Measurements from ENCODE around the gene MIF4GD. TPM values are rescaled to one million over a fixed set of nuclear protein-coding genes. Genes with fewer than 3 reads are reported as not detected.
"Not testable (repeated sequence)": the region's sequence is repeated elsewhere in the genome, so short reads cannot be mapped to it uniquely, and the experiment has no call there.

Gene MIF4GD
- total RNA-seq, 1 donor from 2014 or later = 11.9 TPM

DNA sequence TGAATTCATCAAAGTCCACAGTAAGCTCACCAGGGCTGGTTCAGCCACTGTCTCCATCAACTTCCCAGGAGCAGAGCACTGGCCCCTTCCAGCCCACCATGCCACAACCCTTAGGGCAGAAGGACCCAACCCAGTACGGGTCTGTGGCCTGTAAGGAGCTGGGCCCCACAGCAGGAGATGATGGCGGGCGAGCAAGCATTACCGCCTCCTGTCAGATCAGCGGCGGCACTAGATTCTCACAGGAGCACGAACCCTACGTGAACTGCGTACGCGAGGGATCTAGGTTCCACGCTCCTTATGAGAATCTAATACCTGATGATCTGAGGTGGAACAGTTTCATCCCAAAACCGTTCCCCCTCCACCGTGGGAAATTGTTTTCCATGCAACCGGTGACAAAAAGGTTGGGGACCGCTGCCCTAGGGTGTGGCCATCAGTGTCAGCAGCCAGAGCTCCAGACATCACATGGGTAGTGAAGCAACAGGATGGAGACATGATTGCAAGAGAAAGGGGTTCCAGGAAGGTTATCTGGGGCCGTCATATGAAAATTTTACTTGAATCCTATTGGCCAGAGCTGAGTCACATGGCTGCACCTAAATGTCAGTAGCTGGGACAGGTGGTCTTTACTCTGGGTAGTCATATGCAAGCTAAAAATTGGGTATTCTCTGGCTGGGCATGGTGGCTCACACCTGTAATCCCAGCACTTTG lies 30.6 kb upstream of the MIF4GD start:
- no peaks in the 10 kb centered on the region for H3K9me3 Mint-ChIP-seq
- no peak for DNase-seq (ENCODE audit: extremely low spot score, unreplicated experiment)
- H3K27ac Mint-ChIP-seq = no peak overlapping the region
- no peaks in the 10 kb centered on the region for H3K4me1 Mint-ChIP-seq (ENCODE audit: unreplicated experiment)
- H3K36me3 Mint-ChIP-seq = no peaks in the 10 kb centered on the region
- TF ChIP-seq, protein P1, sequence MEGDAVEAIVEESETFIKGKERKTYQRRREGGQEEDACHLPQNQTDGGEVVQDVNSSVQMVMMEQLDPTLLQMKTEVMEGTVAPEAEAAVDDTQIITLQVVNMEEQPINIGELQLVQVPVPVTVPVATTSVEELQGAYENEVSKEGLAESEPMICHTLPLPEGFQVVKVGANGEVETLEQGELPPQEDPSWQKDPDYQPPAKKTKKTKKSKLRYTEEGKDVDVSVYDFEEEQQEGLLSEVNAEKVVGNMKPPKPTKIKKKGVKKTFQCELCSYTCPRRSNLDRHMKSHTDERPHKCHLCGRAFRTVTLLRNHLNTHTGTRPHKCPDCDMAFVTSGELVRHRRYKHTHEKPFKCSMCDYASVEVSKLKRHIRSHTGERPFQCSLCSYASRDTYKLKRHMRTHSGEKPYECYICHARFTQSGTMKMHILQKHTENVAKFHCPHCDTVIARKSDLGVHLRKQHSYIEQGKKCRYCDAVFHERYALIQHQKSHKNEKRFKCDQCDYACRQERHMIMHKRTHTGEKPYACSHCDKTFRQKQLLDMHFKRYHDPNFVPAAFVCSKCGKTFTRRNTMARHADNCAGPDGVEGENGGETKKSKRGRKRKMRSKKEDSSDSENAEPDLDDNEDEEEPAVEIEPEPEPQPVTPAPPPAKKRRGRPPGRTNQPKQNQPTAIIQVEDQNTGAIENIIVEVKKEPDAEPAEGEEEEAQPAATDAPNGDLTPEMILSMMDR (conservative IDR thresholded peaks at IDR 0.05) = no peak
- no peak overlapping the region for H3K4me3 Mint-ChIP-seq
- H3K27me3 Mint-ChIP-seq = no peaks in the 10 kb centered on the region

DNA sequence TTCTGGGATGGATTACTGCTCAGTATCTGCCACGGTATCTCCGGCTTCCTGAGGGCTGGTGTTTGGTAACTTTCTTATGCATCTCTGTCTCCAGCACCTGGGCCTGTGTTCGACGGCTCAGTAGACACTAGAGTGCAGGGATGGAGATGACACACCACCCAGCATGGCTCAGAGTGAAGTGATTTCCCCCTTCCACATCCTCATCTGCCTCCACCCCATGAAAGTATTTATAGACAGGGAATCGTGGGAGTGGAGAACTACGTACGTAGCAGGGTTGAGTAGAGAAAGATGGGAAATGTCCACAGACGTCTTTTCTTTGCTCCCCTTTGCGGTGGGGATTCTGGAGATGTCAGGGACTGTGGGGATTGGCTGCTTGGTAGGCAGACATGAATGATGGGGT lies 30.0 kb upstream of the MIF4GD start:
- no peak for DNase-seq (ENCODE audit: extremely low spot score, unreplicated experiment)
- no peaks in the 10 kb centered on the region for H3K9me3 Mint-ChIP-seq
- TF ChIP-seq, protein P1 (conservative IDR thresholded peaks at IDR 0.05) = no peak
- no peak overlapping the region for H3K27ac Mint-ChIP-seq
- no peaks in the 10 kb centered on the region for H3K27me3 Mint-ChIP-seq
- H3K4me1 Mint-ChIP-seq (ENCODE audit: unreplicated experiment) = no peaks in the 10 kb centered on the region
- no peak overlapping the region for H3K4me3 Mint-ChIP-seq
- no peaks in the 10 kb centered on the region for H3K36me3 Mint-ChIP-seq

- H3K36me3 Mint-ChIP-seq = no peaks in the 10 kb centered on the region
- no peak for DNase-seq (ENCODE audit: extremely low spot score, unreplicated experiment)
- no peaks in the 10 kb centered on the region for H3K4me1 Mint-ChIP-seq (ENCODE audit: unreplicated experiment)
- TF ChIP-seq, protein P1 (conservative IDR thresholded peaks at IDR 0.05) = no peak
- H3K9me3 Mint-ChIP-seq = no peaks in the 10 kb centered on the region
- no peaks in the 10 kb centered on the region for H3K27me3 Mint-ChIP-seq
- H3K4me3 Mint-ChIP-seq = no peak overlapping the region
- no peak overlapping the region for H3K27ac Mint-ChIP-seq
Measured at GRCh38 chr17:75300280-75300679, 29.2 kb upstream of the MIF4GD start.

DNA sequence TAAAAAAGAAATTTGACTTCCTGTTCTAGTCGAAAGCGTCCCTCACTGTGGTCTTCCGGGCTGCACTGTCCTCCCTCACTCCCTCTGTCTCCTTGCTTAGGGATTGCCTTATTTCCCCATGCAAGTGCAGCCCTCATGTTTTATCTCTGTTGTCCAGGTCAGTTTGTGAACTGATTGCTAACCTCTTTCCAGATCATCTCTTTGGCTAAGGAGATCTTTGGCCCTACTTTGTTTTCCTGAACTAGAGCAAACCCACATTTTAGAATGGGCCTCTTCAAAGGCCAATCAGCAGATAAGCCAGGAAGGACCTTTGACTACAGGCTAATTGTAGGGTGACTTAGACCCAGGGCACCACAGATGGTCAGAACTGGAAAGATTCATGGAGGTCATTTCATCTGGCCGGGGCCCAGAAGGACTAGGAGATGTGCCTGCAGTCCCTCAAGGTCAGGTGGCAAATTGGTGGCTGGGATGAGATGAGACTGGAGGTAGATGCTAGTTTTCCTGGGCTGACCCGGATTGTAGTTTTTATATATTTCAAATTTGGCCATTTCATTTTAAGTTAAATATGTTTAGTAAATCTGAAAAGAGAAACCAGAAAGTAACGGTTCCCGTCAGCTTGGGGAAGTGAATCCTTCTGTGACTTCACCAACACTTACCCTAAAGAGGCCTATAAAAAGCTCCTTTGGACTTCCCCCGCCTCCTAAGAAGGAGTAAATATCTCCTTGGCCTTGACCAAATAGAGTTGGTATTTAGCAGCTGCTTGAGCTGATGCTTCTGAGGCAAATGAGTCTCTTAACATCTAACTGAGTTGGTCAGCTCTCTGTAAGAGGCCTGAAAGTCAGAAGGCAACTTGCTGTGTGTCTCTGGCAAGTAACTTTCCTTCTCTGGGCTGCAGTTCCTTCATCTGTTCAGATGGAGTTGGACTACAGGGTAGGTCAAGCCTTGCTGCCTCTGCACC lies 24.4 kb upstream of the MIF4GD start:
- DNase-seq (ENCODE audit: extremely low spot score, unreplicated experiment) = no peak
- Mint-ChIP-seq H3K9me3 (no peaks in the 10 kb centered on the region), H3K4me1 (ENCODE audit: unreplicated experiment) (no peaks in the 10 kb centered on the region), H3K27ac (peak overlapping the region; percentile 32), H3K36me3 (no peaks in the 10 kb centered on the region), H3K4me3 (no peak overlapping the region), H3K27me3 (no peaks in the 10 kb centered on the region)
- TF ChIP-seq, protein P1 (conservative IDR thresholded peaks at IDR 0.05) = no peak

DNA sequence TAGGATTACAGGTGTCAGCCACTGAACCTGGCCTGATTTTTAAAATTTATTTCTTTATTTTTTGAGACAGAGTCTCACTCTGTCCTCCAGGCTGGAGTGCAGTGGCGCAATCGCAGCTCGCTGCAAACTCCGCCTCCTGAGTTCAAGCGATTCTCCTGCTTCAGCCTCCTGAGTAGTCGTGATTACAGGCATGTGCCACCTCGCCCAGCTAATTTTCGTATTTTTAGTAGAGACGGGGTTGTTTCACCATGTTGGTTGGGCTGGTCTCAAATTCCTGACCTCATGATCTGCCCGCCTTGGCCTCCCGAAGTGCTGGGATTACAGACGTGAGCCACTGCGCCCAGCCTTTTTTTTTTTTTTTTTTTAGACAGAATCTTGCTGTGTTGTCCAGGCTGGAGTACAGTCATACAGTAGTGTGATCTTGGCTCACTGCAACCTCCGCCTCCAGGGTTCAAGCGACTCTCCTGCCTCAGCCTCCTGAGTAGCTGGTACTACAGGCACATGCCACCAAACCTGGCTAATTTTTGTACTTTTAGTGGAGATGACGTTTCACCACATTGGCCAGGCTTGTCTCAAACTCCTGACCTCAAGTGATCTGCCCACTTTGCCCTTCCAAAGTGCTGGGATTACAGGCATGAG lies 21.9 kb upstream of the MIF4GD start:
- not testable (repeated sequence) for H3K4me1 Mint-ChIP-seq (ENCODE audit: unreplicated experiment); H3K27ac Mint-ChIP-seq; H3K4me3 Mint-ChIP-seq; H3K36me3 Mint-ChIP-seq; DNase-seq (ENCODE audit: extremely low spot score, unreplicated experiment); H3K9me3 Mint-ChIP-seq; H3K27me3 Mint-ChIP-seq

Measured in type B pancreatic cell (in vitro differentiated cells).